ENCODE measurements around the gene CTIF.
"Not testable (repeated sequence)": the region's sequence is repeated elsewhere in the genome, so short reads cannot be mapped to it uniquely, and the experiment has no call there.

CTIF gene

DNA sequence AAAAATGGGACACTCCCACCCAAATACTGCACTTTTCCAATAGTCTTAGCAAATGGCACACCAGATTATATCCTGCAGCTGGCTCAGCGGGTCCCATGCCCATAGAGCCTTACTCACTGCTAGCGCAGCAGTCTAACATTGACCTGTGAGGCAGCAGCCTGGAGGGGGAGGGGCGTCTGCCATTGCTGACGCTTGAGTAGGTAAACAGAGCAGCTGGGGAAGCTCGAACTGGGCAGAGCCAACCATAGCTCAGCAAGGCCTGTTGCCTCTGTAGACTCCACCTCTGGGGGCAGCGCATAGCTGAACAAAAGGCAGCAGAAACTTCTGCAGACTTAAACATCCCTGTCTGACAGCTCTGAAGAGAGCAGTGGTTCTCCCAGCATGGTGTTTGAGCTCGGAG, 110.4 kb downstream of the CTIF start:
- DNase-seq = peak; percentile 50

- not testable (repeated sequence) for DNase-seq
Measured at GRCh38 chr18:48654591-48654990, 115.8 kb downstream of the CTIF start.

DNA sequence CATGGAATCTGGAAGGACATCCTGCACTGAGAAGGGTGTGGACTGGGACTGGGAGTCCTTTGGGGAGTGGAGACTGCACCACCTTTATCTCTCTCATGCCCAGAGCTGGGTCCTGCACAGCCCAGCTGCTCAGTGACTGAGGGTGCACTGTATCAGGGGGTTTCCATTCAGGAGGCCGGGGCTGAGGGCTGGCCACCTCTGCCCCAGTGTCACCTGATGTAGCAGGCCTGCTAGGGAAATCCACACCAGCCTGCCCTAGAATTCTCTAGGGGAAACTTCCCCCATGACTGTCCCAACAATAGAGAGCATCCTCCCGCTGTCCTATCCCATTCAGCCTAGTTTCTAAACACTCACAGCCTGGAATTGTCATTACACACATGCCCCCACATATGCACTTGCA, 116.7 kb downstream of the CTIF start:
- DNase-seq = no peak

DNA sequence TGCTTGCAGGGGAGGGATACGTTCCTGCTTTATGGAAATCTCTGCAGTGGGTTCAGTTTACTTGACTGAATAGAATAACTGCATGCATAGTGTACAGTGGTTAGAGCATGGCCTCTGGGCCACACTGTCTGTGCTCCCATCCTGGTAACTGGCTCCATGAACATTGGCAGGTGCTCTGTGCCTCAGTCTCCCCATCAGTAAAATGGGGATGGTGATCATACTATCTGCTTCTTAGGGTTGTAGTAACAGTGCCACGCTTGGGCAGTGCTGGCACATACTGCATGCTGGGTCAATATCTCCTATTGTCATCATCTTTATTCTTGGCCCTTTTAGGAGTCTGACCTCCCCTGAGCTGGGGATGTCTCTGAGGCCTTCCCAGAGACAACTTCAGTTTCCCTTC, 117.3 kb downstream of the CTIF start:
- no peak for DNase-seq

DNA sequence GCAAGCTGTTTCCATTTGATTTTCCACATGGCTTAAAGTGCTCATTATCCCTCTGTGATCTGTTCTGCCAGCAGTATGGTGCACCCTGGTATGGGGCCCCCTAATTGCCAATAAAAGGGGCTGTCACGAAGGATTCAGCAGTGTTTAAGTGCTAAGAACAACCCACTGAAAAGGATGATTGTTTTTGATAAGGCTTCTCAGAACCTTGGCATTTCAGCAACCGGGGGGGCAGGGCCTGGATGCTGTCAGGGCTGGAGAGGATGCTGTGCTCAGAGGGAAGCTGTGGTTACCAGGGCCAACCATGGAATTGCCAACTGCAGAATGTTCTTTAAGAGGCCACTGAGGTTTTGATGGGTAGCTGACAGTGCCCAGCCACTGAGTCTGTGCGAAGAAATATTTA, 117.8 kb downstream of the CTIF start:
- DNase-seq = peak; percentile 57

GRCh38 chr18:48657447-48658120, 118.8 kb downstream of the CTIF start:
- DNase-seq = no peak

DNA sequence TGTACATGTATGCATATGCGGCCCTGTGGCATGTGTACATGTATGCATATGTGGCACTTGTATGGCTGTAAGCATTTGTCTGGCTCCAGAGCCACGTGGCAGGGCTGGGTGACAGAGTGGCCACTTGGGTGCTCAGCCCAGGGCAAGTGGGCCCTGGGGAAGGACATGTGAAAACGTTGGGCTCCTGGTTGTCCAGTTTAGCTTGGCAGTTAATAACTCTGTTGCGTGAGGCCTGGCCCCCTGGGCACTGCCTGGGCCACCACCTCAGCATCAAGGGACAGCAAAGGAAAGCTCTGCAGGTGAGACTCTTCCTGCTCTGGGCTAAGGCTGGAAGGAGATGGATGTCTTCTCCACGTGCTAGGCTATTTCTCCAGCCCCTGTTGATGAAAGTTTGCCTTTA, 119.9 kb downstream of the CTIF start:
- DNase-seq = no peak

GRCh38 chr18:48659188-48660009, 120.6 kb downstream of the CTIF start:
- DNase-seq = no peak

DNA sequence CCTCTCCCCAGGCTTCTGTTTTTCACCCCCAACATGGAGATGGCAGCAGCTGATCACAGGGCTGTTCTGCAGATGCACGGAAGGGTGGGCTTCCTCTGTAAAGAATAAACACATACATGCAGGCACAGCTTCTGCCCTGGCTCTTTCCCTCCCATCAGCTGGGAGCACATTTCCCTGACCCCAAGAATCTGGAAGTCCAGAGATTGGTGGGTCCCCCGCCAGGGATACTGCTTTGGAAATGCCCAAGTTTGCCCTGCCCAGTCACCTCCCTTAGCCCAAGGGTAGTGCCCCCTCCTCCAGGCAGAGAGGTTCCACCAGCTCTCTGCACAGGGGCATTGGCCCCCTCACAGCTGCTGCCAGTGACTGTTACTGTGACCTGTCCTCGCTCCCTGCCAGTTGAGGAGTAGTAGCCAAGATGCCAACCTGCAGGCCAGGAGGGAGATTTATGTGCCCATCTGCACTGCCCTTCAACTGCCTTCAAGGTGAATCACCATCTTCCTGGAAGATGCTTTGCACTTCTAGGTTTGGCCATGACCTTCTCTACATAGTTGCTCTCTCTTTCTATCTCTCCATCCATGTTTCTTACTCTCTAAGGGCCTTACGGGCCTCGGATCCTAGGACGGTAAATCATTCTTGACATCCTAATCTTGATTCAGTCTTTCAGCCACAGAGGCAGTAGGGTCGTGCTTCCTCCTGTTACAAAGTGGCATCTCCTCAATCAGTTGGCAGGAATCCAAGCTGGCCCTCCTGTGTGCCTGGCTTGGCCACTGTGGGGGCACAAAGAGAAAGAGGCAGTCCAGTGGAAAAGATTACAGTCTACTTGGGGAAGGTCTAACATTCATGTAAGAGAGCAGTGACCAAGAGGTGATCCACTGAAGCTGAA, 121.8 kb downstream of the CTIF start:
- DNase-seq = no peak

DNA sequence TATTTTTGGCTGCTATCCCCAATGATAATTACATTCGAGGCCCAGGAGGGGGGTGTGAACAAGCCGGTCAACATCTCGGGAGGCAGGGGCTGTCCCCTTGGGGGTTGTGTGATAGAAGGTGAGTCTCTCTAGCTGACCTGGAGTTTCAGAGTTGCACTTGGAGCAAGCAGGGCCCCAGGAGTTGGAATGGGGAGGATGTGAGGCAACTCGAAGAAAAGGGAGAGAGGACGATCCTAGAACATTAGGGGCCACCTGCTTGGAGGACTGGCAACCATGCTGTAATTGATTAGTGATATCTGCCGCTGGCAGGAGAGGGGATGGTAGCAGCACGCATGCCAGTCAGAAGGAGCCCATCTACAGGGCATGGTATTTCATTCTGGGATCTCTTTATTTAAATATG, 122.6 kb downstream of the CTIF start:
- DNase-seq = no peak

- no peak for DNase-seq
Measured at GRCh38 chr18:48662011-48662661, 123.3 kb downstream of the CTIF start.

DNA sequence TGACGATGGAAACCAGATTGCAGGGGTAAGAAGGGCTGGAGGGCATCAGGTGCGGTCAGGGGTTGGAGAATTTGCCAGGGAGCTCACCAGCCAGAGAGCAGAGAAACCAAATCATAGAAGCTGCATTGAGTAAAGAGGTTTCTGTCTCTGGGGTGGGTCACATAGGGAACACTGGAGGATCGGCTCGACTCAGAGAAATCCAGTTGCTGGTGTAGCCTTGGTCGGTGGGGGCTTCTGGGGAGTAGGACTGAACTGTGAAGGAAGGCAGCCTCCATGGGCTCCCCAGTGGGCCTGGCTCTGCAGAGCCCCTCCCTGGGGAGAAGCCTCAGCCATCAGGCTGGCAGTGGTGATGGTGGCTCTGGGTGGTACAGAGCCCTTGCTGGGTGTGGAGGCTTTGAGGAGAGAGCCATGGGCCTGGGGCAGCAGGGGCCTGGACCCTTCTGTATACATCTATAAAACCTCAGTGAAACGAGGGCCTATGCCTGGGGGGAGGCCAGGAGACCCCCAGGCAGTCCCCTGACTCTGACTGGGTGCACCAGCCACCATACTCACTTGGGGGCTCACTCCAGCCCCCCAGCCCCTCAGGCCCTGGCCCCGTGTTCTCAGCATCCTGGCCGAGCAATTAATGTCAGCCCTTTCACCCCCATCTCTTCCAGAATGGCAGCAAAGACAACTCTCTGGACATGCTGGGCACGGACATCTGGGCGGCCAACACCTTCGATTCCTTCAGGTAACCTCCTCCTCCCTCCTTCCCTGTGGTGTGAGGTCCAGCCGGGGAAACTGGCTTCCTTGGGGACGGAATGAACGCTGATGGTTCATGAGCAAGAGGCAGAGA, 124.5 kb downstream of the CTIF start:
- DNase-seq = no peak

DNA sequence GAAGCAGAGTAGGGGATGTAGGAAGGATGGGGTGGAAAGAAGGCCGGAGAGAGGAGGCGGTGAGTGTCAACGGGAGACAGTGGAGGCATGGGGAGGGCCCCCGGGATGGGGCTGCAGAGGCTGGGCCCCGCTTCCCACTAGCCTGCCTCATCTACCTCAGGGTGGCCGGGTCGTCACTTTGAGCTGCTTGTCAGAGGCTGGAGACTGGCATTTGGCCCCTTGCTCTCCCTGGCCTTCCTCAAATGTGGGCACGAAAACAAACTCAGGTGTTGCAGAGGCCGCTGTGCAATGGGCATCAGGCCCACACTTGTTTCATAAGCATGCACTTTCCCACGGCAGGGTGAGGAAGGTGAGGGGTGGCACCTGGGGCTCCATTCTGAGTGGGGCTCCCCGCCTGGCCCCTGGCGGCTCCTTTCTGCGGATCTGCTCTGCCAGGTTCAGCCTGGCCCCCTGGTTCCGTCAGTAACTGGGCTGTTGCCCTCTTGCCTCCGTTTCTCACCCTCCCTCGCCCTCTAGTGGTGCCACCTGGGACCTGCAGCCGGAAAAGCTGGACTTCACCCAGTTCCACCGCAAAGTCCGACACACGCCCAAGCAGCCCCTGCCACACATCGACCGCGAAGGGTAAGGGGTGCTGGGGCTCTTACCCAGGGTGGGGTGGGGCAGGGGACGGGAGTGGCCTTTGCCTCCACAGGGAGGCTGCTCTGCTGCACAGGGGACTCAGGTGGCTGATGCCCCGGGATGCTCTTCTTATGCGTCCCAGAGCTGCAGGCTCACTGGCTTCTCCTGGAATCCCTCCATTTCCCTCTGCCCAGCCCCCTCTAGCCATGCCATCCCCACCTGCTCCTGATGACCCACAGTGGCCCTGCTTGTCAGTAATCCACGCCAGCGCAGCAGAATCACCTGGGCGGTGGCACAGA, 125.4 kb downstream of the CTIF start:
- DNase-seq = peak; percentile 16

DNA sequence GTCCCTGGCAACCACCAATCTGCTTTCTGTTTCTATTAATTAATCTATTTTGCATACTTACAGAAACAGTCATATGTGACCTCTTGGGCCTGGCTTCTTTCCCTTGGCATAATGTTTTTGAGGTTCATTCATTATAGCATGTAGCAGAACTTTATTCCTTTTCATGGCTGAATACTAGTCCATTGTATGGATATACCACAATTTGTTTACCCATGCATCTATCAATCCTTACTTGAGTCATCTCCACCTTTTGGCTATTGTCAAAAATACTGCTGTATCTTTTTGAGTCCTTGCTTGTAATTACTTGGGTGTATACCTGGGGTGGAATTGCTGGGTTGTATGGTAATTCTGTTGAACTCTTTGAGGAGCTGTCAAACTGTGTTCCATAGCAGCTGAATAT, 126.8 kb downstream of the CTIF start:
- no peak for DNase-seq

GRCh38 chr18:48666613-48667012, 127.8 kb downstream of the CTIF start:
- no peak for DNase-seq

DNA sequence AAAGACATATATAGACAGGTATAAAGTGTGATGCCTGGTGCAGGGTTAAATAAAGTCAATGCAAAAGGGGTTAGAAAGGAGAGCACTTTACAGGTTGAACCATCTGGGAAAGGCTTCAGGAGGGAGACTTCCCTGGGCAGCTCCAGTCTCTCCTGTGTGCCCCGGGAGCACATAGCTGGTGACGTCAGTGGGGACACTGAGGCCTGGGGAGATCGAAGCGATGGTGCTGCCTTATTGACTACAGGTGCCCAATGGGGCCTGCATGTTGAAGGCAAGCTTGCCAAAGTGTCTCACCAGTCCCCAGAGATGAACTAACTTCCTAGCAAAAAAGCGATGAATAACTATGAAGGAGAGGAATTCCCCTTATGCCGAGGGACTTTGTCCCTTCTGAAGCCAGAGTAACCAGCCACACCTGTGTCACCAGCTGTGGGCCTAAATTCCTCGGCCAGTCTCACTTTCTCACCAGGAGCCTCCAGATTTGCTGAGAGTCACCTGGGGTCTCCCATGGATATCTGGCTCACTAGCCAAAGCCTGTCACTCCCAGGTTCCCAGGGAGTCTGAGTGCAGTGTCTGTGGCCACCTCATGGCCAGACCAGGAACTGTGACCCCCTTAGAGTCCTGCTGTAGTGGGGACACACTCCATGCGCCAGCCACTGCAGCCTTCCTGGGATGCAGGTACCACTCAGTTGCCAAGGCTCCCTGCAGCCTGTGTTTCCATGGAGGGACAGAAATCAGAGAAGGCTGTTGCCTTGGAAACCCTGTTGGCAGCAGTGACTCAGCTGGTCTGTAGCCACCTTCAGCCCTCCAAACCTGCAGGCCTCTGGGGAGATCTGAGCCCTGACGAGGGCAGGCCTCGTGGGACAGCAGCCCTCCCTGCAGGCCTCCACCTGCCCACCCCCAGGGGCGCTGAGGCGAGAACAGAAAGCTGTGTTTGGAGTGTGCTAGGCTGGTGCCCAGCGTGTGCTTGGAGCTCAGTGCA, 128.7 kb downstream of the CTIF start:
- peak; percentile 95 for DNase-seq

GRCh38 chr18:48668466-48669179, 129.8 kb downstream of the CTIF start:
- no peak for DNase-seq

DNA sequence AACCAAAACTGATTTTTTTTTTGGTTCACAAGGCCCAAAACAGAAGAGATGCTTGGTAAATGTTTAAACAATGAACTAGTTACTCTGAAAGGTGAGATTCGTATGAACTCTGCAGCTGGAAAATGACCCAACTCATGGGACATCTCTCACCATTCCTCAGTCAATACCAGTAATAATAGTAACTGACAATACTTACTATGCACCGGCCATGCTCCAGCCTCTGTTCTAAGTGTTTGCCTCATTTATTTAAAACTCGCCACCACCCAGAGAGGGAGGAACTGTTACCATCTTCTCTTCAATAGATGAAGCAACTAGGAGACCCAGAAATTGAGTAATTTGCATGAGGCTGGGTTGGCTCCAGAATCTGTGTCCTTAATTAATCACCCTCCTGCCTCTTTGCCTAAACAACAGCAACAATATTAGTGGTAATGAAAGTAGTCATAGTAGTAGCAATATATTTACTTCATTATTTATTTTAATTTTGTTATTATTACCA, 130.4 kb downstream of the CTIF start:
- DNase-seq = no peak

Measured in NCI-H2171 treated with DMSO at 0.1 percent for 48 hours (cell line).